Vagina (tissue), 2 donors: ENCODE results near the gene TRMT2A.

Source experiments
- CTCF ChIP-seq, 3 experiments: fragments of 450-650 bp in 2 of 3; fragments of 200-600 bp in 1 of 3; sonication (generic) in 1 of 3; IDR thresholded peaks; one replicate each; pipeline ENCODE4 v1.5.1; 2017 to 2019; ENCODE audit warnings: antibody characterized with exemption in 3 of 3, mild to moderate bottlenecking in 2 of 3, moderate library complexity in 2 of 3
- POLR2A ChIP-seq, 2 donors: fragments of 450-650 bp; IDR thresholded peaks; one replicate each; pipeline ENCODE4 v1.6.1; 2017; ENCODE audit warnings: antibody characterized with exemption in 2 of 2, mild to moderate bottlenecking in 2 of 2, moderate library complexity in 2 of 2

DNA sequence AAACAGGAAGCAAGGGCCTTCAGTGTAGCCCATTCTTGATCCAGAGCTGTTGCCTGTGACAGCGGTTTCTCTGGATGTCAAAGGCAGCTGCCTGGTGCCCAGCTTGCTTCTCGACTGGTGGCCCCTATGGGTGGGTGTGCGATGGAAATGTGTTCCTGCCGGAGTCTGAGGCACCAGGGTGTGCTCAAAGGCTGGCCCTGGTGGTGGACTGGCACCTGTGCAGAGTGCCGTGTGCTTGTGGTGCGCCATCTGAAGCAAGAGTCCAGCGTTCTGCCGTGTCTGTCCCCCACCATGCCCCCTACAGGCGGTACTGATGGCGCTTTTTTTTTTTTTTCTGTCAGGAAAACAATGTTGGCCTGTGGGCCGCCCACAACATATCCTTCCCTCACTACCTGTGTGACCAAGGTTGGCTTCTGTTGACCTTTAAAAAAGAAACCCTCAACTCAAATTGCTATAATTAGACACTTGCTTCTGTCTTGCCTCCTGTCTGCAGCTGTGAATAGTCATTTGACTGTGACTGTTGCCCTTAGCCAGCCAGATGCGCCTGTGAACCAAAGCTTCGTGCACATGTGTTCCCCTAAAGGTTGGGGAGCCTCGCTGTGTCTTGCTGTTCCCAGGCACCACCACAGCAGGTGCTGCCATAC is 5.9 kb downstream of the TRMT2A start:
- TF ChIP-seq CTCF (IDR thresholded peaks at IDR 0.05): no peak
- no peak for TF ChIP-seq POLR2A (IDR thresholded peaks at IDR 0.05)
